ENCODE data around the gene LEPR.

DNA sequence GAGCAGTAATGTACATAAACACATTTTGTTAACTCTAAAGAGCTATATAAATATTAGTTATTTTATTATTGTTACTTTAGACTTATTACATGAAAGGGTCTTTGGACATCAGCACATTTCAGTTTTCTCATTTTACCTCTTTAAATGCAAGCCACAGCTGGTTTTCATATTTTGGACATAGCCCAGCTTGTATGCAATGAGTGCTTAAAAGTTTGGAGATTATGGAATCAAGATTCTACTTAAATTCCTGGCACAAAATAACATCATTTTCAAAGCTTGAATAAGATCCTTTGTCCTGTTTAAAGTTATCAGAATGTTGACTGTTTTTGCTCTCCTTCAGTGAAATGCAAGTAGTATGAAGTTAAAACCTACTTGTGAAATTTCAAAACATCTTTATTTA lies 15.5 kb upstream of the LEPR start:
- TF ChIP-seq, protein P1, sequence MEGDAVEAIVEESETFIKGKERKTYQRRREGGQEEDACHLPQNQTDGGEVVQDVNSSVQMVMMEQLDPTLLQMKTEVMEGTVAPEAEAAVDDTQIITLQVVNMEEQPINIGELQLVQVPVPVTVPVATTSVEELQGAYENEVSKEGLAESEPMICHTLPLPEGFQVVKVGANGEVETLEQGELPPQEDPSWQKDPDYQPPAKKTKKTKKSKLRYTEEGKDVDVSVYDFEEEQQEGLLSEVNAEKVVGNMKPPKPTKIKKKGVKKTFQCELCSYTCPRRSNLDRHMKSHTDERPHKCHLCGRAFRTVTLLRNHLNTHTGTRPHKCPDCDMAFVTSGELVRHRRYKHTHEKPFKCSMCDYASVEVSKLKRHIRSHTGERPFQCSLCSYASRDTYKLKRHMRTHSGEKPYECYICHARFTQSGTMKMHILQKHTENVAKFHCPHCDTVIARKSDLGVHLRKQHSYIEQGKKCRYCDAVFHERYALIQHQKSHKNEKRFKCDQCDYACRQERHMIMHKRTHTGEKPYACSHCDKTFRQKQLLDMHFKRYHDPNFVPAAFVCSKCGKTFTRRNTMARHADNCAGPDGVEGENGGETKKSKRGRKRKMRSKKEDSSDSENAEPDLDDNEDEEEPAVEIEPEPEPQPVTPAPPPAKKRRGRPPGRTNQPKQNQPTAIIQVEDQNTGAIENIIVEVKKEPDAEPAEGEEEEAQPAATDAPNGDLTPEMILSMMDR (IDR thresholded peaks at IDR 0.05 in 8 of 11, conservative IDR thresholded peaks at IDR 0.05 in 3 of 11), result no peak
- TF ChIP-seq POLR2AphosphoS5 (IDR thresholded peaks at IDR 0.05), result no peak
